Peyer's patch (tissue), 4 donors: Measurements from ENCODE around the gene RNF13.

Experiments used
- POLR2A ChIP-seq, 2 donors: fragments of 450-650 bp; IDR thresholded peaks; one replicate each; pipeline ENCODE4 v1.5.1; 2017; ENCODE audit warnings: antibody characterized with exemption in 2 of 2, mild to moderate bottlenecking in 2 of 2, moderate library complexity in 2 of 2
- TF ChIP-seq, protein P1 (sequence below), 6 experiments: fragments of 450-650 bp in 4 of 6; fragments of 200-600 bp in 2 of 6; sonication (generic) in 1 of 6; IDR thresholded peaks; one replicate each; pipeline ENCODE4 v1.5.1; 2017 to 2019; ENCODE audit warnings: antibody characterized with exemption in 6 of 6, mild to moderate bottlenecking in 3 of 6, moderate library complexity in 1 of 6

DNA sequence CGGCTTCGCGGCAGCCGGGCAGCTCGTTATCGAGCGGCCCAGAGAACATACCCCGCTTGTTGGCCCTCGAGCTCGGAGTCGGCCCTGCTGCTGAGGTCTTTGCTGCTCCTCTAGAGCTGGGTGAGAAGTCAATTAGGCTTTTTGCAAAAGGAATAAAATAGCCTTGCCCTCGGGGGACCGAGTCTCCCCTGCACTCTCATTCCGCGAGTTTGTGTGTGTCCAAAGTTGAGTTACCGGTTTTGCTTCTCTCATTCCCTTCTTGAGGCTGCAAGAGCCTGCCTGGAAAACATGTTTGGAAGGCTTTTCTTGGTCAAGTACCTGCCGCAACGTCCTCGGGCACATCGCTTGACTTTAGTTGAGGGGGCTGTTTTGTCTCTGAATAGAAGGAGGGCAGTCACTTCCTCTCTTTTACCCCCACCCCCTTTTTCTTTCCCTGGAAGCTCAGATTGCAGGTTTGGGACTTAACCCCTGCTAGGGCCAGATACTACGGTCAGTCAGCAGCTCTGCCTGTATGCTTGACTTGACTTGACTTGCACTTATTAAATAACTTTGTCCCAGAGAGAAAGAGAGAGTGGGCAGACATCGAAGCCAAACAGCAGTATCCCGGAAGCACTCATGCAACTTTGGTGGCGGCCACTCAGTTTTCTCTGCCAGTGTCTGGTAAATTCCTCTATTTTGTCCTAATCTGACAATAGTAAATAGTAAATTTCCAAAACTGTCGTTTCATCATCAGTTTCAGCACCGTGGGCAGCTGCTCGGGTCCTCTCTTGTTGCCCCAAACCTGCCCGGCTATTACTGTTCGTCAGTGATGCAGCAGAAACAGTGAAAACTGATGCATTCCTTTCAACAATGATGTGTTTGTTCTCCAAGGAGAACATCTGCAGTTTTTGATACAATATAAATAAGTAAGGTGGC is 609 bp downstream of the RNF13 start:
- TF ChIP-seq POLR2A (IDR thresholded peaks at IDR 0.05) = no peak
- TF ChIP-seq, protein P1, sequence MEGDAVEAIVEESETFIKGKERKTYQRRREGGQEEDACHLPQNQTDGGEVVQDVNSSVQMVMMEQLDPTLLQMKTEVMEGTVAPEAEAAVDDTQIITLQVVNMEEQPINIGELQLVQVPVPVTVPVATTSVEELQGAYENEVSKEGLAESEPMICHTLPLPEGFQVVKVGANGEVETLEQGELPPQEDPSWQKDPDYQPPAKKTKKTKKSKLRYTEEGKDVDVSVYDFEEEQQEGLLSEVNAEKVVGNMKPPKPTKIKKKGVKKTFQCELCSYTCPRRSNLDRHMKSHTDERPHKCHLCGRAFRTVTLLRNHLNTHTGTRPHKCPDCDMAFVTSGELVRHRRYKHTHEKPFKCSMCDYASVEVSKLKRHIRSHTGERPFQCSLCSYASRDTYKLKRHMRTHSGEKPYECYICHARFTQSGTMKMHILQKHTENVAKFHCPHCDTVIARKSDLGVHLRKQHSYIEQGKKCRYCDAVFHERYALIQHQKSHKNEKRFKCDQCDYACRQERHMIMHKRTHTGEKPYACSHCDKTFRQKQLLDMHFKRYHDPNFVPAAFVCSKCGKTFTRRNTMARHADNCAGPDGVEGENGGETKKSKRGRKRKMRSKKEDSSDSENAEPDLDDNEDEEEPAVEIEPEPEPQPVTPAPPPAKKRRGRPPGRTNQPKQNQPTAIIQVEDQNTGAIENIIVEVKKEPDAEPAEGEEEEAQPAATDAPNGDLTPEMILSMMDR (IDR thresholded peaks at IDR 0.05) = no peak
